Activated CD8-positive, alpha-beta T cell treated with anti-CD3 and anti-CD28 coated beads for 36 hours (primary cell): ENCODE measurements around the gene AGAP2. TPM values are rescaled to one million over a fixed set of nuclear protein-coding genes. Genes with fewer than 3 reads are reported as not detected.

Experiments
- ATAC-seq: fragments of 200-7000 bp; cut with Tn5 transposase; one replicate; pipeline ENCODE4 v1.10.0; 2021; ENCODE audit warnings: mild to moderate bottlenecking, moderate library complexity
- CTCF ChIA-PET: fragments of 350-600 bp; sonication (Branson Sonifier 250); formaldehyde crosslinking; loops from one replicate; lab custom pipeline; 2021; ENCODE audit warnings: antibody characterized with exemption; lab: Charles Lee
- POLR2A ChIA-PET: fragments of 350-600 bp; sonication (Branson Sonifier 250); formaldehyde crosslinking; loops from one replicate; lab custom pipeline; 2021; ENCODE audit warnings: antibody characterized with exemption; lab: Charles Lee
- DNase-seq: peaks from one replicate; pipeline ENCODE4 v3.0.0-alpha.2; 2020
- H3K27ac Mint-ChIP-seq: one replicate; pipeline ENCODE4 v1.8.0; 2021; ENCODE audit warnings: mild to moderate bottlenecking, mixed read lengths
- H3K27me3 Mint-ChIP-seq: one replicate; pipeline ENCODE4 v1.8.0; 2021; ENCODE audit warnings: mixed read lengths
- H3K36me3 Mint-ChIP-seq: one replicate; pipeline ENCODE4 v1.8.0; 2021; ENCODE audit warnings: low read depth, mixed read lengths
- H3K4me1 Mint-ChIP-seq: one replicate; pipeline ENCODE4 v1.8.0; 2021; ENCODE audit warnings: low read depth, mixed read lengths
- H3K4me3 Mint-ChIP-seq: one replicate; pipeline ENCODE4 v1.8.0; 2021; ENCODE audit warnings: mild to moderate bottlenecking, moderate library complexity, mixed read lengths
- H3K9me3 Mint-ChIP-seq: one replicate; pipeline ENCODE4 v1.8.0; 2021; ENCODE audit warnings: mixed read lengths
- CTCF ChIP-seq: fragments of 200-600 bp; IDR thresholded peaks from one replicate; pipeline ENCODE4 v1.8.0; 2022; ENCODE audit warnings: antibody characterized with exemption, mild to moderate bottlenecking
- intact Hi-C: fragments of 100-400 bp; cut with micrococcal nuclease; formaldehyde crosslinking; loops from one replicate; pipeline ENCODE4 v1.10.0; 2022
- total RNA-seq, 2 experiments: library from RNA; stranded (reverse); gene quantifications; one replicate each; pipeline ENCODE4 v1.2.3, GENCODE V29; 2021

AGAP2 gene
- total RNA-seq, 2 experiments from 2014 or later: 22.4 TPM

GRCh38 chr12:57732270-57732669 lies 6.3 kb downstream of the AGAP2 start:
- ChIA-PET CTCF (interaction anchor here (0.7 to 2.8 kb wide), 4 partner anchors 9 to 149 kb away, joined by 3 to 8 read pairs (median 3); no protein-coding TSS in a partner anchor), POLR2A (interaction anchor here (1.2 to 1.4 kb wide), 2 partner anchors 9 to 13 kb away, joined by 3 to 6 read pairs; partner anchors contain the start of gene TSPAN31)
- H3K9me3 Mint-ChIP-seq: no peaks in the 10 kb centered on the region
- no peak overlapping the region for H3K4me3 Mint-ChIP-seq
- no peak for ATAC-seq
- peaks cover 33% of the 10 kb centered on the region for H3K36me3 Mint-ChIP-seq
- H3K27ac Mint-ChIP-seq: peak overlapping the region; percentile 56
- DNase-seq: no peak
- intact Hi-C loops: no loop called here
- H3K4me1 Mint-ChIP-seq: peaks cover 7% of the 10 kb centered on the region
- TF ChIP-seq CTCF: no peak
- H3K27me3 Mint-ChIP-seq: no peaks in the 10 kb centered on the region

GRCh38 chr12:57731411-57732080 lies 7.0 kb downstream of the AGAP2 start:
- Mint-ChIP-seq H3K27ac (no peak overlapping the region), H3K27me3 (no peaks in the 10 kb centered on the region), H3K4me1 (peaks cover 4% of the 10 kb centered on the region), H3K4me3 (no peak overlapping the region), H3K9me3 (no peaks in the 10 kb centered on the region), H3K36me3 (peaks cover 33% of the 10 kb centered on the region)
- intact Hi-C loops: no loop called here
- CTCF ChIA-PET: interaction anchor here (2.8 kb wide), 1 partner anchor 10 kb away, joined by 8 read pairs; no protein-coding TSS in a partner anchor
- TF ChIP-seq CTCF: no peak
- no peak for DNase-seq
- ATAC-seq: no peak
- POLR2A ChIA-PET: interaction anchor here (0.8 to 1.4 kb wide), 3 partner anchors 10 to 13 kb away, joined by 4 to 6 read pairs (median 6); partner anchors contain the start of gene TSPAN31

DNA sequence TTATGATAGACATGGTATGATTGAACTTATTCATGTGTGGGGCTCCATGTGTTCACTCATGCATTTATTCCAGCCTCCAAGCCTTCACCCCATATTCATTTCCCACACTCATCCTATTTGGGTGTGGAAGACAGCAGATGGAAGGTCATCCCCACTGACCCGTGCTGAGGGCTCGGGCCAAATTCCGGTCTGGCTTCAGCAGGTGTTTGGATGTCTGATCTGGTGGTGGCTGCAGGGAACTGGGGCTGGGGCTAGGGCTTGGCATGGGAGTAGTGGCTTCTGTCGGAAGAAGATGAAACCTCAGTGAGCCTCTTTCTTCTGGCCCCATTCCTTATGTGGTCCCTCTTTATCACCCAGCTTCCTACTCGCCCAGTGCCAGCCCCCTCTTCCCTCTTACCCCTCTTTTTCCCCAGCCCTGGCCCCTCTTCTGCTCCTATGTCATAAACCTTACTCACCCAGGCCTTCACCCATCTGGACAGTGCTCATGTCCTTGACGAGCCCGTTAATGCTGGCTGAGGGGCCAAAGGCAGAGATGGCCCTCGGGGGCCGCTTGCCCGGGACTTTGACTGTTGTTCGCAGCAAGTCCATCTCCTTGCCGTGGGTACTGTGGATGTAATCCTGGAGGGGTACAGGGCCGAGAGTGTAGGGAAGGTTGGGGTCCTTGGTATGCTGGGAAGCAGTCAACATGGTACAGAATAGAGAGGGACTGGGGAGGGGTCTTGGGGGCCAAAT lies 8.0 kb downstream of the AGAP2 start:
- POLR2A ChIA-PET: interaction anchor here (0.6 to 1.3 kb wide), 3 partner anchors 11 to 199 kb away, joined by 3 to 6 read pairs (median 4); no protein-coding TSS in a partner anchor
- no peak for ATAC-seq

GRCh38 chr12:57729321-57729844 lies 9.2 kb downstream of the AGAP2 start:
- POLR2A ChIA-PET: interaction anchor here (0.6 to 1.6 kb wide), 2 partner anchors 11 to 198 kb away, joined by 3 to 4 read pairs; no protein-coding TSS in a partner anchor
- ATAC-seq: no peak
- H3K9me3 Mint-ChIP-seq: no peaks in the 10 kb centered on the region
- intact Hi-C loops: no loop called here
- CTCF ChIA-PET: interaction anchor here (1.2 kb wide), 1 partner anchor 146 kb away, joined by 3 read pairs; no protein-coding TSS in a partner anchor
- H3K4me3 Mint-ChIP-seq: no peak overlapping the region
- DNase-seq: no peak
- H3K27ac Mint-ChIP-seq: peak overlapping the region; percentile 12
- peaks cover 6% of the 10 kb centered on the region for H3K4me1 Mint-ChIP-seq
- peaks cover 33% of the 10 kb centered on the region for H3K36me3 Mint-ChIP-seq
- TF ChIP-seq CTCF: no peak
- H3K27me3 Mint-ChIP-seq: no peaks in the 10 kb centered on the region

More for the DNA sequence above, 8.0 kb downstream of the AGAP2 start:
- Mint-ChIP-seq H3K27me3 (no peaks in the 10 kb centered on the region), H3K36me3 (peaks cover 33% of the 10 kb centered on the region), H3K9me3 (no peaks in the 10 kb centered on the region), H3K4me3 (no peak overlapping the region), H3K27ac (no peak overlapping the region), H3K4me1 (peaks cover 3% of the 10 kb centered on the region)
- DNase-seq: no peak
- CTCF ChIA-PET: no interaction called here
- intact Hi-C loops: no loop called here
- no peak for TF ChIP-seq CTCF
